GM18507 (cell line): ENCODE measurements around the gene WDR59.
A peak's percentile ranks its signal among the peaks of the same experiment; 100 is the strongest.
"Not testable (repeated sequence)": the region's sequence is repeated elsewhere in the genome, so short reads cannot be mapped to it uniquely, and the experiment has no call there.

Source experiments
- DNase-seq: peaks from one replicate; pipeline ENCODE4 v3.0.0; 2011; ENCODE audit warnings: low read depth; ENCODE audit not compliant: insufficient read length; ENCODE audit errors: extremely low spot score
- FAIRE-seq: peaks from 2 replicates; lab custom pipeline; 2011; peaks lifted over from hg19 to GRCh38; lab: Jason Lieb, UNC

WDR59 gene

GRCh38 chr16:74990832-74991231, 5.9 kb upstream of the WDR59 start:
- no peak for DNase-seq
- no peak for FAIRE-seq

GRCh38 chr16:74989864-74990263, 4.9 kb upstream of the WDR59 start:
- DNase-seq, FAIRE-seq: not testable (repeated sequence)

- no peak for FAIRE-seq
Observed at GRCh38 chr16:74987027-74987681, 2.2 kb upstream of the WDR59 start.

GRCh38 chr16:74984194-74984528, 762 bp downstream of the WDR59 start:
- no peak for DNase-seq
- no peak for FAIRE-seq

More at GRCh38 chr16:74987027-74987681, 2.2 kb upstream of the WDR59 start:
- DNase-seq: no peak

- no peak for FAIRE-seq
Observed at GRCh38 chr16:74982256-74982655, 2.7 kb downstream of the WDR59 start.

GRCh38 chr16:74975591-74975990, 9.3 kb downstream of the WDR59 start:
- FAIRE-seq: no peak
- DNase-seq: no peak

More at GRCh38 chr16:74982256-74982655, 2.7 kb downstream of the WDR59 start:
- no peak for DNase-seq

GRCh38 chr16:74973304-74973703, 11.6 kb downstream of the WDR59 start:
- no peak for DNase-seq
- FAIRE-seq: no peak

GRCh38 chr16:74954763-74955162, 30.2 kb downstream of the WDR59 start:
- no peak for DNase-seq
- FAIRE-seq: no peak

GRCh38 chr16:74951681-74952080, 33.2 kb downstream of the WDR59 start:
- DNase-seq (no peak), FAIRE-seq (no peak)

GRCh38 chr16:74951206-74951605, 33.7 kb downstream of the WDR59 start:
- FAIRE-seq: no peak
- no peak for DNase-seq

- DNase-seq: no peak
- no peak for FAIRE-seq
Observed at GRCh38 chr16:74950511-74950910, 34.4 kb downstream of the WDR59 start.

GRCh38 chr16:74949309-74949708, 35.6 kb downstream of the WDR59 start:
- FAIRE-seq (no peak), DNase-seq (no peak)

- DNase-seq (no peak), FAIRE-seq (no peak)
Observed at GRCh38 chr16:74944466-74944865, 40.5 kb downstream of the WDR59 start.

- DNase-seq: no peak
- no peak for FAIRE-seq
Observed at GRCh38 chr16:74942977-74943918, 41.7 kb downstream of the WDR59 start.

- no peak for DNase-seq
Observed at GRCh38 chr16:74942566-74942965, 42.4 kb downstream of the WDR59 start.

GRCh38 chr16:74939688-74940087, 45.2 kb downstream of the WDR59 start:
- no peak for FAIRE-seq
- DNase-seq: no peak

More at GRCh38 chr16:74942566-74942965, 42.4 kb downstream of the WDR59 start:
- FAIRE-seq: no peak

GRCh38 chr16:74936902-74937560, 47.9 kb downstream of the WDR59 start:
- peak; percentile 46 for DNase-seq
- peak; percentile 70 for FAIRE-seq

- DNase-seq: no peak
- no peak for FAIRE-seq
Observed at GRCh38 chr16:74931445-74931844, 53.5 kb downstream of the WDR59 start.

GRCh38 chr16:74929636-74930035, 55.3 kb downstream of the WDR59 start:
- FAIRE-seq (no peak), DNase-seq (no peak)

GRCh38 chr16:74926805-74927204, 58.1 kb downstream of the WDR59 start:
- no peak for FAIRE-seq
- DNase-seq: no peak
